ENCODE measurements around the gene ERC1.

Gene ERC1

GRCh38 chr12:990661-991349 is at the start of gene ERC1:
TSS of gene ERC1 (plus strand) at chr12:991223. CDS start at chr12:1027904, 36,681 bp downstream.
- DNase-seq: peak; percentile 23 to 94 (median 84)

GRCh38 chr12:943051-943450 is 48.0 kb upstream of the ERC1 start:
- no peak for DNase-seq

GRCh38 chr12:944211-944610 is 46.8 kb upstream of the ERC1 start:
- DNase-seq: no peak

GRCh38 chr12:946212-946611 is 44.8 kb upstream of the ERC1 start:
- DNase-seq: no peak

- DNase-seq: no peak
Observed at GRCh38 chr12:946631-947030, 44.4 kb upstream of the ERC1 start.

- no peak for DNase-seq
Observed at GRCh38 chr12:948238-948637, 42.8 kb upstream of the ERC1 start.

- peak; percentile 50 to 100 (median 96) for DNase-seq
Observed at GRCh38 chr12:949453-950191, 41.4 kb upstream of the ERC1 start, which contains the start of gene RAD52. TSS of gene RAD52 (minus strand) at chr12:949694. CDS start at chr12:933058, 16,636 bp downstream.

GRCh38 chr12:951176-951575 is 39.8 kb upstream of the ERC1 start:
- DNase-seq: no peak

- DNase-seq: no peak
Observed at GRCh38 chr12:953776-954175, 37.2 kb upstream of the ERC1 start.

- DNase-seq: no peak
Observed at GRCh38 chr12:954741-955140, 36.3 kb upstream of the ERC1 start.

GRCh38 chr12:955939-956338 is 35.1 kb upstream of the ERC1 start:
- DNase-seq: no peak

- DNase-seq: peak in 4 of 56 donors; percentile 2 to 13 (median 8)
Observed at GRCh38 chr12:958588-959123, 32.4 kb upstream of the ERC1 start.

- DNase-seq: no peak
Observed at GRCh38 chr12:966724-967123, 24.3 kb upstream of the ERC1 start.

GRCh38 chr12:967641-968040 is 23.4 kb upstream of the ERC1 start:
- peak in 6 of 56 donors; percentile 12 to 37 (median 16) for DNase-seq

GRCh38 chr12:968545-968944 is 22.5 kb upstream of the ERC1 start:
- no peak for DNase-seq

- peak in 1 of 56 donors; percentile 2 for DNase-seq
Observed at GRCh38 chr12:969821-970220, 21.2 kb upstream of the ERC1 start.

GRCh38 chr12:971991-972390 is 19.0 kb upstream of the ERC1 start:
- DNase-seq: no peak

GRCh38 chr12:974271-974862 is 16.7 kb upstream of the ERC1 start:
- no peak for DNase-seq

GRCh38 chr12:976644-977043 is 14.4 kb upstream of the ERC1 start:
- no peak for DNase-seq

GRCh38 chr12:977156-977555 is 13.9 kb upstream of the ERC1 start:
- DNase-seq: no peak

- DNase-seq: no peak
Observed at GRCh38 chr12:979349-979748, 11.7 kb upstream of the ERC1 start.

- DNase-seq: no peak
Observed at GRCh38 chr12:981176-981828, 9.7 kb upstream of the ERC1 start.

Data from nucleus accumbens (tissue), 56 donors.